ENCODE data around the gene UTS2. TPM values are rescaled to one million over a fixed set of nuclear protein-coding genes. Genes with fewer than 3 reads are reported as not detected.

Gene UTS2
- total RNA-seq, 1 experiment from 2014 or later, result not detected

- H3K36me3 ChIP-seq (ENCODE audit: control insufficient read depth, insufficient read depth, low read length), result no peaks in the 10 kb centered on the region
- H3K4me1 ChIP-seq (ENCODE audit: control insufficient read depth, insufficient read depth, low read length), result no peaks in the 10 kb centered on the region
- intact Hi-C loops (cut with micrococcal nuclease; ENCODE audit: unreplicated experiment) (loop anchor here (5.0 kb wide), 1 partner anchor 92 kb away; no protein-coding TSS in a partner anchor), in situ Hi-C loops (cut with HindIII; ENCODE audit: low pct_unique_long_range_greater_than_20kb, low sequenced_read_pairs) (no loop called here)
- ChIA-PET CTCF (interaction anchor here (0.6 kb wide), 1 partner anchor 20 kb away, joined by 3 read pairs; no protein-coding TSS in a partner anchor), POLR2A (no interaction called here)
- TF ChIP-seq POLR2AphosphoS5 (IDR thresholded peaks at IDR 0.05; ENCODE audit: low read depth, low read length), result no peak
- TF ChIP-seq REST (IDR thresholded peaks at IDR 0.05; ENCODE audit: insufficient read depth in 1 of 2, low read depth in 2 of 2, low read length in 1 of 2), result no peak
- no peak for TF ChIP-seq TCF7L2 (IDR thresholded peaks at IDR 0.05; ENCODE audit: low read depth, low read length)
- TF ChIP-seq SIN3A (IDR thresholded peaks at IDR 0.05; ENCODE audit: borderline replicate concordance, insufficient read depth, low read depth, low read length), result no peak
- no peak for TF ChIP-seq CTCF (IDR thresholded peaks at IDR 0.05)
- BruUV-seq (replicated peaks), result no TSS peak
- no peak overlapping the region for H3K4me3 ChIP-seq (ENCODE audit: low read depth in 2 of 2, low read length in 2 of 2)
- no peaks in the 10 kb centered on the region for H3K9me3 ChIP-seq (ENCODE audit: control insufficient read depth, insufficient read depth, low read depth, low read length)
- H3K27ac ChIP-seq (ENCODE audit: low read length), result no peak overlapping the region
- DNase-seq (ENCODE audit: low read depth, low spot score), result no peak
- ATAC-seq, result no peak
- H3K27me3 ChIP-seq (ENCODE audit: control insufficient read depth, insufficient read depth, low read length), result no peaks in the 10 kb centered on the region
Measured at GRCh38 chr1:7898962-7899361, 46.1 kb upstream of the UTS2 start.

- ATAC-seq, result no peak
- BruUV-seq (replicated peaks), result no TSS peak
Measured at GRCh38 chr1:7896994-7897393, 44.1 kb upstream of the UTS2 start.

More at GRCh38 chr1:7896994-7897393, 44.1 kb upstream of the UTS2 start:
- ChIA-PET CTCF (no interaction called here), POLR2A (no interaction called here)
- Histone ChIP-seq H3K4me1 (ENCODE audit: control insufficient read depth, insufficient read depth, low read length) (no peaks in the 10 kb centered on the region), H3K9me3 (ENCODE audit: control insufficient read depth, insufficient read depth, low read depth, low read length) (no peaks in the 10 kb centered on the region), H3K4me3 (ENCODE audit: low read depth in 2 of 2, low read length in 2 of 2) (no peak overlapping the region), H3K27ac (ENCODE audit: low read length) (no peak overlapping the region), H3K36me3 (ENCODE audit: control insufficient read depth, insufficient read depth, low read length) (no peaks in the 10 kb centered on the region), H3K27me3 (ENCODE audit: control insufficient read depth, insufficient read depth, low read length) (no peaks in the 10 kb centered on the region)
- intact Hi-C loops (cut with micrococcal nuclease; ENCODE audit: unreplicated experiment) (loop anchor here (5.0 kb wide), 1 partner anchor 90 kb away; no protein-coding TSS in a partner anchor), in situ Hi-C loops (cut with HindIII; ENCODE audit: low pct_unique_long_range_greater_than_20kb, low sequenced_read_pairs) (no loop called here)
- no peak for DNase-seq (ENCODE audit: low read depth, low spot score)
- no peak for TF ChIP-seq TCF7L2 (IDR thresholded peaks at IDR 0.05; ENCODE audit: low read depth, low read length)
- no peak for TF ChIP-seq POLR2AphosphoS5 (IDR thresholded peaks at IDR 0.05; ENCODE audit: low read depth, low read length)
- TF ChIP-seq REST (IDR thresholded peaks at IDR 0.05; ENCODE audit: insufficient read depth in 1 of 2, low read depth in 2 of 2, low read length in 1 of 2), result no peak
- TF ChIP-seq SIN3A (IDR thresholded peaks at IDR 0.05; ENCODE audit: borderline replicate concordance, insufficient read depth, low read depth, low read length), result no peak
- TF ChIP-seq CTCF (IDR thresholded peaks at IDR 0.05), result no peak

Measured in Panc1 (cell line).